Osteocyte (in vitro differentiated cells): ENCODE measurements around the gene AKNA. TPM values are rescaled to one million over a fixed set of nuclear protein-coding genes. Genes with fewer than 3 reads are reported as not detected.

Experiments
- DNase-seq: peaks from one replicate; pipeline ENCODE4 v3.0.0; 2021; ENCODE audit warnings: mixed read lengths; ENCODE audit not compliant: unreplicated experiment; ENCODE audit errors: extremely low spot score
- H3K27ac Mint-ChIP-seq: one replicate; pipeline ENCODE4 v1.8.0; 2021; ENCODE audit warnings: mild to moderate bottlenecking, mixed read lengths; ENCODE audit not compliant: unreplicated experiment
- H3K27me3 Mint-ChIP-seq: one replicate; pipeline ENCODE4 v1.8.0; 2021; ENCODE audit warnings: mixed read lengths; ENCODE audit not compliant: unreplicated experiment
- H3K36me3 Mint-ChIP-seq: one replicate; pipeline ENCODE4 v1.8.0; 2021; ENCODE audit warnings: mixed read lengths; ENCODE audit not compliant: unreplicated experiment
- H3K4me1 Mint-ChIP-seq: one replicate; pipeline ENCODE4 v1.8.0; 2021; ENCODE audit warnings: mixed read lengths; ENCODE audit not compliant: unreplicated experiment
- H3K4me3 Mint-ChIP-seq: one replicate; pipeline ENCODE4 v1.8.0; 2021; ENCODE audit warnings: mild to moderate bottlenecking, moderate library complexity, mixed read lengths; ENCODE audit not compliant: unreplicated experiment
- H3K9me3 Mint-ChIP-seq: one replicate; pipeline ENCODE4 v1.8.0; 2021; ENCODE audit warnings: mixed read lengths; ENCODE audit not compliant: unreplicated experiment
- total RNA-seq: library from RNA; stranded (reverse); gene quantifications from 2 replicates; pipeline ENCODE4 v1.2.1, GENCODE V29; 2021
- TF ChIP-seq, protein P1 (sequence below): fragments of 200-600 bp; sonication (generic); IDR thresholded peaks from 2 replicates; pipeline ENCODE4 v1.5.0; 2021; ENCODE audit warnings: antibody characterized with exemption, mild to moderate bottlenecking, moderate library complexity

Gene AKNA
- total RNA-seq, 1 donor from 2014 or later: 36.0 TPM

- H3K27ac Mint-ChIP-seq: no peak overlapping the region
- H3K9me3 Mint-ChIP-seq: no peaks in the 10 kb centered on the region
- no peak for DNase-seq
- no peaks in the 10 kb centered on the region for H3K36me3 Mint-ChIP-seq
- TF ChIP-seq, protein P1, sequence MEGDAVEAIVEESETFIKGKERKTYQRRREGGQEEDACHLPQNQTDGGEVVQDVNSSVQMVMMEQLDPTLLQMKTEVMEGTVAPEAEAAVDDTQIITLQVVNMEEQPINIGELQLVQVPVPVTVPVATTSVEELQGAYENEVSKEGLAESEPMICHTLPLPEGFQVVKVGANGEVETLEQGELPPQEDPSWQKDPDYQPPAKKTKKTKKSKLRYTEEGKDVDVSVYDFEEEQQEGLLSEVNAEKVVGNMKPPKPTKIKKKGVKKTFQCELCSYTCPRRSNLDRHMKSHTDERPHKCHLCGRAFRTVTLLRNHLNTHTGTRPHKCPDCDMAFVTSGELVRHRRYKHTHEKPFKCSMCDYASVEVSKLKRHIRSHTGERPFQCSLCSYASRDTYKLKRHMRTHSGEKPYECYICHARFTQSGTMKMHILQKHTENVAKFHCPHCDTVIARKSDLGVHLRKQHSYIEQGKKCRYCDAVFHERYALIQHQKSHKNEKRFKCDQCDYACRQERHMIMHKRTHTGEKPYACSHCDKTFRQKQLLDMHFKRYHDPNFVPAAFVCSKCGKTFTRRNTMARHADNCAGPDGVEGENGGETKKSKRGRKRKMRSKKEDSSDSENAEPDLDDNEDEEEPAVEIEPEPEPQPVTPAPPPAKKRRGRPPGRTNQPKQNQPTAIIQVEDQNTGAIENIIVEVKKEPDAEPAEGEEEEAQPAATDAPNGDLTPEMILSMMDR: no peak
- peaks cover 6% of the 10 kb centered on the region for H3K27me3 Mint-ChIP-seq
- no peaks in the 10 kb centered on the region for H3K4me1 Mint-ChIP-seq
- H3K4me3 Mint-ChIP-seq: no peak overlapping the region
These were observed 36.3 kb upstream of the AKNA start for GRCh38 chr9:114424126-114424525.

- Mint-ChIP-seq H3K27me3 (peaks cover under 1% of the 10 kb centered on the region), H3K9me3 (no peaks in the 10 kb centered on the region), H3K36me3 (no peaks in the 10 kb centered on the region), H3K27ac (no peak overlapping the region), H3K4me1 (no peaks in the 10 kb centered on the region), H3K4me3 (no peak overlapping the region)
- no peak for DNase-seq
- TF ChIP-seq, protein P1: no peak
These were observed 35.4 kb upstream of the AKNA start for GRCh38 chr9:114423181-114423580.

- no peaks in the 10 kb centered on the region for H3K4me1 Mint-ChIP-seq
- TF ChIP-seq, protein P1: no peak
- H3K36me3 Mint-ChIP-seq: no peaks in the 10 kb centered on the region
- H3K9me3 Mint-ChIP-seq: no peaks in the 10 kb centered on the region
- no peaks in the 10 kb centered on the region for H3K27me3 Mint-ChIP-seq
- H3K4me3 Mint-ChIP-seq: no peak overlapping the region
- no peak overlapping the region for H3K27ac Mint-ChIP-seq
- DNase-seq: no peak
These were observed 33.4 kb upstream of the AKNA start for GRCh38 chr9:114421147-114421546.

DNA sequence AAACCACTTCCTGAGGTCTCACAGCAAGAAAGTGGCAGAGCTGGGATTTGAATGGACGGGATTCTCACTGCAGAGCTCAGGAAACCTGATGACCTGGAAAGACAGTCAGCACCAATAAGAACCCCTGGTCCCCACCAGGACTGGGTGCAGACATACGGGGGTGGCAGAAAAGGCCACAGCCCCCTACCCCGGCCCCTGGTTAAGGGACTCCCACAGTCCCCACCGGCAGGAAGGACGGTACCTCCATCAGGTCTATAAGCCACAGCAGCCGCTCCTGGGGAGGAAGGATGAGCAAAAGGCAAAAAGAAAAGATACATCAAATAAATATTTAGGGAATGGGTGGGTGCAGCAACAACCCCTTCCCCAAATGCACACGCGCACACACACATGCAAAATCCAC lies 32.0 kb upstream of the AKNA start:
- Mint-ChIP-seq H3K4me3 (no peak overlapping the region), H3K4me1 (no peaks in the 10 kb centered on the region), H3K36me3 (no peaks in the 10 kb centered on the region), H3K27me3 (no peaks in the 10 kb centered on the region), H3K9me3 (no peaks in the 10 kb centered on the region), H3K27ac (no peak overlapping the region)
- no peak for DNase-seq
- TF ChIP-seq, protein P1: no peak

GRCh38 chr9:114418053-114418452 lies 30.3 kb upstream of the AKNA start:
- Mint-ChIP-seq H3K27ac (no peak overlapping the region), H3K4me3 (no peak overlapping the region), H3K9me3 (no peaks in the 10 kb centered on the region), H3K27me3 (no peaks in the 10 kb centered on the region), H3K36me3 (no peaks in the 10 kb centered on the region), H3K4me1 (peaks cover 12% of the 10 kb centered on the region)
- DNase-seq: no peak
- TF ChIP-seq, protein P1: no peak
